Kidney glomerular epithelial cell (primary cell): Measurements from ENCODE around the gene PIERCE2.
"Not testable (repeated sequence)": the region's sequence is repeated elsewhere in the genome, so short reads cannot be mapped to it uniquely, and the experiment has no call there.

Experiments
- DNase-seq: peaks from one replicate; lab custom pipeline; 2025; lab: John Stamatoyannopoulos, UW

The PIERCE2 gene, protein sequence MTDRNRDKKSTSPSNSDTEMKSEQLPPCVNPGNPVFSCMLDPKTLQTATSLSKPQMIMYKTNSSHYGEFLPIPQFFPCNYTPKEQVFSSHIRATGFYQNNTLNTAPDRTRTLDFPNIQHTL

GRCh38 chr15:55408012-55408928 lies at the start of gene PIERCE2, which contains the start of gene CCPG1:
TSS of gene PIERCE2 (plus strand) at chr15:55408495. CDS start at chr15:55408769, 274 bp downstream.
TSS of gene CCPG1 (minus strand) at chr15:55408359. CDS start at chr15:55389424, 18,935 bp downstream.
- peak; percentile 92 for DNase-seq

- DNase-seq, result no peak
Measured at GRCh38 chr15:55360256-55360655, 48.0 kb upstream of the PIERCE2 start.

GRCh38 chr15:55361048-55361447 lies 47.2 kb upstream of the PIERCE2 start:
- no peak for DNase-seq

DNA sequence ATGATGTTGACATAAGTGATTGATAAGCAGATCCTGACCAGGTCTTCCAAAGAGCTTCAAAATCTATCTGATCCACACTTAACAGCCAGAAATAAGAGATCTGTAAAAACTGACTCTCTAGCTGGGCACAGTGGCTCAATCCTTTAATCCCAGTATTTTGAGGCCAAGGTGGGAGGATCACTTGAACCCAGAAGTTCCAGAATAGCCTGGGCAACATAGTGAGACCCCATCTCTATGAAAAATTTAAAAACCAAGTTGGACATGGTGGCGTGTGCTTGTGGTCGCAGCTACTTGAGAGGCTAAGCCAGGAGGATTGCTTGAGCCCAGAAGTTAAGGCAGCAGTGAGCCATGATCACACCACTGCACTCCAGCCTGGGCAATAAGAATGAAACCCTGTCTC lies 45.7 kb upstream of the PIERCE2 start:
- DNase-seq, result no peak

DNA sequence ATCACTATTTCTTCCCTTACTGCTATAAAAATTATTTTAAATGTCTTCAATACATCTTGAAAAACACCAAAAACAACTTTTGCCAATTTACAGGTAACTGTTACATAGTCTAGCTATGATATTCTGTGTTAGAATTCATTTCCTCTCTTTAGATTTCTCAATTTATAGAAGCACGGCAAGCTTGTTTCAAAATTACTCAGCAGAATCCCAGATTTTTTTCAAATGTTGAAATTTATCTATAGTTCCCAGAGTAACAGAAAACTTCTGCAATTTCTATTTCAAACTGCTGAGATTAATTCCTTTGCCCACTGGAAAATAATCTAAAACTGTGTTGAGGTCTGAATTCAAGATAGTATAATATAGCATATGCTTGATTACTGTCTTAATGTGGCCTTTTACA lies 41.3 kb upstream of the PIERCE2 start:
- no peak for DNase-seq

DNA sequence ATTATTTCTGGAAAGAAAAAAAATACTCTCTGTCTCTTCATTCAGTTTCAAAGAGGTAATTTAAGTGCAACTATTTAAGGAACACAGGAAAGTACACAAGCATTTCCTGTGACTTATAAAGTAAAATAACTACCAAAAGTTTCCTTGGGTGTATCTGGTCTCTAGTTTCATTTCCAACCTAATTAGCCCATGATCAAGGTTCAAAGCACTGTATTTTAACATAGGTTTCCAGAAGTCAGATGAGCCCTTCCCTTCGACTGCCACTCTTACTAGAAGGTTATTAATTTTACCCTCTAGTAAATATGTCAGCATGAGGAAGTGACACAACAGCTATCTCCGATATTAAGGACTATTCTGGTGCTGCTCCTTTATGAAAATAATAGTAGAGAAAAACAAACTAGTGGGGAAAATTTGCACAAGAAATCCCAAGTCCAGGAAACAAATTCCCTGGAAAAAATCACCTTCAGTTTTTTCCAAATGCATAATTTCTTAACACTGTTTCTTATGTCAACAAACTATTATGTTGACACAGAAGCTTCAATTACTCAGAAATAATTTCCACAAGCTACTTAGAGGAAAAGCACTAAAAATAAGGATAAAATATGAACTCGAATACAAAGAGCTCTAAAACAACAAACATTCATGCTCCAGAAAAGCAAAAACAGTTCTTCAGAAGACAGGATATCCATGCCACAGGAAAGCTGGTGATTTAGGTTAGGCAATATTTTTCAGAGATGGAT lies 35.4 kb upstream of the PIERCE2 start:
- no peak for DNase-seq

GRCh38 chr15:55379095-55379494 lies 29.2 kb upstream of the PIERCE2 start:
- DNase-seq, result no peak

DNA sequence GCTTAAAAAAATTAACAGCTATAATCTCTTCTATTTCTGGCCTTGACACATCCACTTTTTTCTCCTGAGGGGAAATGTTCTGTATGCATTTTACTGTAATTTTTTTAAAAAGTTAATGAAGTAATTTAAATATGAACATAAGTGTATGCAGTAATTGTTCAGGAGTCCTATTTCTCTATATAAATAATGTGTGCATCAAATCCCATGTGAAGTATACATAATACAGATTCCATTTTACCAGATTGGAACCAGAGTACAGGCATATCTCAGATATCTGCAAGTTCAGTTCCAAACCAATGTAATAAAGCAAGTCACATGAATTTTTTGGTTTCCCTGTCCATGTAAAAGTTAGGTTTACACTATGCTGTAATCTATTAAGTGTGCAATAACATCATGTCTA lies 26.7 kb upstream of the PIERCE2 start:
- no peak for DNase-seq

GRCh38 chr15:55383687-55384086 lies 24.6 kb upstream of the PIERCE2 start:
- DNase-seq, result no peak

GRCh38 chr15:55387027-55387426 lies 21.3 kb upstream of the PIERCE2 start:
- DNase-seq, result no peak

DNA sequence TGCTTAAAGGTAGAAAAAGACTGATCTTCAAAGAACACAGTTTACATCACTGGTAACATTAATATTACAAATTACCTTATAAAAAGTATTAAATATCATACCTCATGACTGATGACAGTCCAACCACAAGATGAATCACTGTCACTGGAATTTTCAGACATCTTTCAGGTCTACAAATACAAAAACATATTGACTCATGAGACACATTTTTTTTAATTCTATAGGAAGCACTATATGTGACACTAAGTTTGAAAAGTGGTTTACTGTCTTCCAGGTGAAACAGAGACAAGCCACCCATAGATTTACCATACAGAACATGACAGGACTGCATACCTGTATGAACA lies 19.1 kb upstream of the PIERCE2 start:
- peak; percentile 18 for DNase-seq

- no peak for DNase-seq
Measured at GRCh38 chr15:55394694-55395093, 13.6 kb upstream of the PIERCE2 start.

DNA sequence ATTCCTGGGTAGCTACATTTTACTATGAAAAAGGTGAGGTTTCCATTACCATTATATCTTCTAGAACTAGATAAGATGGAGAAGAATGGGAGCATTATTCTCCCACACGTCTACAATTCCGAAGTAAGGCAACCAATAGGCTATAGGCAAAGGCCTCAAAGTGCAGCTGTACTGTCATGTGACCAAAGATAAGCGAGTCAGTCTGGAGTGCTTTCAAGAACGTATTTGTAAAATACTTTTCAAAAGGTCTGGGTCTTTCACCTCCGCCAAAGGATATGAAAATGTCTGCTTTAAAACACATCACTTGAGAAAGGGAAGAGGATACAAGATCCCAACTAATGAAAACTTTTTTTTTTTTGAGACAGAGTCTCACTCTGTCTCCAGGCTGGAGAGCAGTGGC lies 10.1 kb upstream of the PIERCE2 start:
- DNase-seq, result no peak

DNA sequence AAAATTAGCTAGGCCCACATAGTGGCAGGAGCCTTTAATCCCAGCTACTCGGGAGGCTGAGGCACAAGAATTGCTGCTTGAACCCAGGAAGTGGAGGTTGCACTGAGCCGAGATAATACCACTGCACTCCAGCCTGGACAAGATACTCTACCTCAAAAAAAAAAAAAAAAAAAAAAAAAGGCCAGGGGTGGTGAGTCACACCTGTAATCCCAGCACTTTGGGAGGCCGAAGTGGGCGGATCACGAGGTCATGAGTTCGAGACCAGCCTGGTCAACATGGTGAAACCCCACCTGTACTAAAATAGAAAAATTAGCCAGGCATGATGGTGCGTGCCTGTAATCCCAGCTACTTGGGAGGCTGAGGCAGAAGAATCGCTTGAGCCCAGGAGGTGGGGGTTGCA lies 8.2 kb upstream of the PIERCE2 start:
- DNase-seq, result not testable (repeated sequence)

- DNase-seq, result no peak
Measured at GRCh38 chr15:55401786-55402246, 6.5 kb upstream of the PIERCE2 start.

DNA sequence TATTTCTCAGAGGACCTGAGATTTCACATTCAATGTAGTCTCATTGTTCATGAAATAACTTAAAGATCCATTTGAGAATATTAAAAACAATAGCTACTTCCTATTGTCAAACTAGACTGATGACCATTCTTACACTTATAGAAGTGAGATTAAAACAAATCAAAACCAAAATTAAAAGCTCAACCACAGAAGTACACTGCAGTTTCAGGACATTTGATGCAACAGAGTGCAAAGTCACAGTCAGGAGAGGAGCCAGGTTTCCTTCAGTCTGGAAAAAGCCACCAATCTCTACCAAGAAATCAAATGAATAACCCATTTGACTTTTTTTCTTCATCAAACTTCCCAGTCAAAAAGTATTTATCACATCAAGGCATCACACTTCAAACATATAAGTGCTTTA lies 5.6 kb upstream of the PIERCE2 start:
- DNase-seq, result no peak

- DNase-seq, result peak; percentile 28
Measured at GRCh38 chr15:55403531-55403930, 4.8 kb upstream of the PIERCE2 start.

- peak; percentile 44 for DNase-seq
Measured at GRCh38 chr15:55407498-55408011, 740 bp upstream of the PIERCE2 start.

DNA sequence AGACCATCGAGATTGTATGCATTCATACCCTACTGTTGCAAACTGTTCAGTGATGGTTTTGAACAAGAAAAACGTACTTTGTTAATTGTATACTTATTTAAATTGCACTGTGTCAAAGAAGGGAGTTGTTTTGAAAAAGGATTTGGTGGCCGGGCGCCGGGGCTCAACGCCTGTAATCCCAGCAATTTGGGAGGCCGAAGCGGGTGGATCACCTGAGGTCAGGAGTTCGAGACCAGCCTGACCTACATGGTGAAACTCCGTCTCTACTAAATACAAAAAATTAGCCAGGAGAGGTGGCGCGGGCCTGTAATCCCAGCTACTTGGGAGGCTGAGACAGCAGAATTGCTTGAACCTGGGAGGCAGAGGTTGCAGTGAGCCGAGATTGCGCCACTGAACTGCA lies 681 bp downstream of the PIERCE2 start:
- DNase-seq, result not testable (repeated sequence)

- not testable (repeated sequence) for DNase-seq
Measured at GRCh38 chr15:55417678-55418077, 9.4 kb downstream of the PIERCE2 start.

GRCh38 chr15:55420171-55420866 lies 12.0 kb downstream of the PIERCE2 start:
- no peak for DNase-seq

DNA sequence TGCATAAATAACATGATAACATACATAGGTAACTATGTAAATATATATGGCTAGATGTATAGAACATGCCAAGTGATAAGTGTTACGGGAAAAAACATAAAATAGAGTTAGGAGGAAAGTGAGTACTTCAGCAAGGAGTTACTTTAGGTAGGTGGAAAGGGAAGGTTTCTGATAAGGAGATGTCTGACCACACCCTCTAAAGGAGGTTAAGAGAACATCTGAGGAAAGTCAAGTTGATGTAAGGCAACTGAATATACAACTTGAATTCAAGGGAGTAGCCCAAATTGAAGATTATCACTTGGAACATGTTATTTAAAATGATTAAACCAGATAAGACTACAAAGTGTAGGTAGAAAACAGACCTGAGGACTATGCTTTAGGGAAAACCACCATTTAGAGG lies 13.8 kb downstream of the PIERCE2 start:
- DNase-seq, result no peak
